HFF-Myc (cell line): ENCODE results near the gene EDIL3.
"Not testable (repeated sequence)": the region's sequence is repeated elsewhere in the genome, so short reads cannot be mapped to it uniquely, and the experiment has no call there.

Experiments
- DNase-seq: peaks from one replicate; pipeline ENCODE4 v3.0.0-alpha.2; 2011; ENCODE audit warnings: low read depth; ENCODE audit errors: extremely low read depth
- H3K4me3 ChIP-seq: replicated peaks from 2 replicates; pipeline ENCODE4 v1.5.1; 2011; ENCODE audit warnings: low read depth, mild to moderate bottlenecking, control low read depth, low read length
- CTCF ChIP-seq: IDR thresholded peaks from 2 replicates; pipeline ENCODE4 v1.5.1; 2012; ENCODE audit warnings: mild to moderate bottlenecking, low read depth, low read length, control low read depth; ENCODE audit errors: missing control alignments

Gene EDIL3

GRCh38 chr5:84327591-84327990 lies 57.1 kb downstream of the EDIL3 start:
- TF ChIP-seq CTCF = no peak
- H3K4me3 ChIP-seq = no peak overlapping the region
- no peak for DNase-seq

GRCh38 chr5:84322646-84323045 lies 62.0 kb downstream of the EDIL3 start:
- DNase-seq = no peak
- no peak for TF ChIP-seq CTCF
- no peak overlapping the region for H3K4me3 ChIP-seq

- H3K4me3 ChIP-seq, DNase-seq: not testable (repeated sequence)
Measured at GRCh38 chr5:84317826-84318225, 66.9 kb downstream of the EDIL3 start.

DNA sequence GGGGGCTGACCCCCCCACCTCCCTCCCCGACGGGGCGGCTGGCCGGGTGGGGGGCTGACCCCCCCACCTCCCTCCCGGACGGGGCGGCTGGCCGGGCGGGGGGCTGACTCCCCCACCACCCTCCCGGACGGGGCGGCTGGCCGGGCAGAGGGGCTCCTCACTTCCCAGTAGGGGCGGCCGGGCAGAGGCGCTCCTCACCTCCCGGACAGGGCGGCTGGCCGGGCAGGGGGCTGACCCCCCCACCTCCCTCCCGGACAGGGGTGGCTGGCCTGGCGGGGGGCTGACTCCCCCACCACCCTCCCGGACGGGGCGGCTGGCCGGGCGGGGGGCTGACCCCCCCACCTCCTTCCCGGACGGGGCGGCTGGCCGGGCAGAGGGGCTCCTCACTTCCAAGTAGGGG lies 72.4 kb downstream of the EDIL3 start:
- H3K4me3 ChIP-seq = not testable (repeated sequence)

GRCh38 chr5:84309850-84310249 lies 74.8 kb downstream of the EDIL3 start:
- DNase-seq, H3K4me3 ChIP-seq: not testable (repeated sequence)

More for the DNA sequence above, 72.4 kb downstream of the EDIL3 start:
- not testable (repeated sequence) for DNase-seq

DNA sequence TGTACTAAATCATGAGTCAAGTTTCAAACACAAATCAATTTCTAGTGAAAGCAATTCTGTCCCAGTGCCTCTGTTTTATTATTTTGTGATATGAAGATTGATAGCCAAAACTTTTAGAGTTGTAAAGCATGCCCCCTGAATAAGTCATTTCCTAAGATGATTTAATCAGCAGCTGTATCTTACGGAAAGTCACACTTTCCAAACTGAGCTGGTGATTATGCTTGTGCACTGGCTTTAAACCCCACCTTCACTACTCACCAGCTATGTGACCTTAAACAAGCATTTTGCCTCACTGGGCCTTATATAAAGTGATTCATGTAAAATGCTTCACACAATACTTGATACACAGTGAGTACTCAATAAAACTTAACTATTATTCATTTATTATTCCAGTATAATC lies 78.1 kb downstream of the EDIL3 start:
- no peak overlapping the region for H3K4me3 ChIP-seq
- DNase-seq = no peak
- no peak for TF ChIP-seq CTCF

- no peak overlapping the region for H3K4me3 ChIP-seq
- no peak for DNase-seq
- TF ChIP-seq CTCF = no peak
Measured at GRCh38 chr5:84304599-84304998, 80.1 kb downstream of the EDIL3 start.

DNA sequence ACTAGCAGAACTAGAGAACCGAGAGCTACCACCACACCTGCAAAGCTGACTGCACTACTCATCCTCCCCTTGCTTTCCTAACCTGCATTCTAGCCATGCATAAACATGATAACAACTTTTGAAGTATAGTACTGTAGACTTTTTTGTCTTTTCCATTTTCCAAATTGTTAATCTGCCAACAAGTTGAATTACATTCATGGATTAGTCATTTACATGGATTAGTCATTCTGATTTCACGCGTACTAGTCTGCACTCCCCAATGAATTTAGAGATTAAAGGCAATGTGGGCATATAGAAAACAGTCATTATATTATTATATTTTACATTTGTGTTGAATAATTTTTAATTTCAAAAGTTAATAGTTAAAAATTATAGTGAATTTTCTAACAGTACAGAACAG lies 81.4 kb downstream of the EDIL3 start:
- no peak overlapping the region for H3K4me3 ChIP-seq
- no peak for TF ChIP-seq CTCF
- DNase-seq = no peak

GRCh38 chr5:84301535-84301934 lies 83.1 kb downstream of the EDIL3 start:
- no peak for DNase-seq
- no peak for TF ChIP-seq CTCF
- no peak overlapping the region for H3K4me3 ChIP-seq
